CD4-positive, alpha-beta memory T cell (primary cell): Measurements from ENCODE around the gene PCDHGA2. TPM values are rescaled to one million over a fixed set of nuclear protein-coding genes. Genes with fewer than 3 reads are reported as not detected.
"Not testable (repeated sequence)": the region's sequence is repeated elsewhere in the genome, so short reads cannot be mapped to it uniquely, and the experiment has no call there.

Experiments used
- CTCF ChIA-PET: fragments of 350-600 bp; sonication (Branson Sonifier 250); formaldehyde crosslinking; loops from one replicate; lab custom pipeline; 2021; ENCODE audit warnings: inconsistent platforms; ENCODE audit not compliant: partially characterized antibody; lab: Charles Lee
- POLR2A ChIA-PET: fragments of 350-600 bp; sonication (Branson Sonifier 250); formaldehyde crosslinking; loops from one replicate; lab custom pipeline; 2021; ENCODE audit not compliant: partially characterized antibody; lab: Charles Lee
- DNase-seq, 5 donors: peaks; one replicate each; pipeline versions ENCODE4 v3.0.0 to v3.0.0-alpha.2; 2020 to 2022; ENCODE audit warnings: mixed read lengths in 1 of 5
- H3K27ac ChIP-seq: one replicate; pipeline ENCODE4 v1.7.0; 2013; ENCODE audit warnings: low read depth, low read length
- H3K27me3 ChIP-seq: 2 replicates; pipeline ENCODE4 v1.7.0; 2013; ENCODE audit warnings: mild to moderate bottlenecking, low read length, moderate library complexity; ENCODE audit not compliant: insufficient read depth
- H3K36me3 ChIP-seq: 2 replicates; pipeline ENCODE4 v1.7.0; 2013; ENCODE audit warnings: mild to moderate bottlenecking, low read length, moderate library complexity; ENCODE audit not compliant: insufficient read depth
- H3K4me1 ChIP-seq: 2 replicates; pipeline ENCODE4 v1.7.0; 2013; ENCODE audit warnings: mild to moderate bottlenecking, low read length, moderate library complexity; ENCODE audit not compliant: insufficient read depth
- H3K4me3 ChIP-seq, 2 donors: one replicate each; pipeline ENCODE4 v1.7.0; 2013; ENCODE audit warnings: low read length in 2 of 2, mild to moderate bottlenecking in 1 of 2
- H3K9me3 ChIP-seq, 2 donors: one replicate each; pipeline ENCODE4 v1.7.0; 2013; ENCODE audit warnings: low read length in 2 of 2, control low read depth in 1 of 2; ENCODE audit not compliant: control insufficient read depth in 1 of 2
- H3K27ac Mint-ChIP-seq, 7 donors: one replicate each; pipeline ENCODE4 v1.8.0; 2020 to 2021; ENCODE audit warnings: mixed read lengths in 7 of 7, mild to moderate bottlenecking in 6 of 7, inconsistent platforms in 3 of 7, moderate library complexity in 3 of 7
- H3K27me3 Mint-ChIP-seq, 2 donors: one replicate each; pipeline ENCODE4 v1.8.0; 2020 to 2021; ENCODE audit warnings: mixed read lengths in 2 of 2
- H3K36me3 Mint-ChIP-seq, 2 donors: one replicate each; pipeline ENCODE4 v1.8.0; 2020 to 2021; ENCODE audit warnings: mixed read lengths in 2 of 2, inconsistent platforms in 1 of 2, mild to moderate bottlenecking in 1 of 2
- H3K4me1 Mint-ChIP-seq, 4 donors: one replicate each; pipeline ENCODE4 v1.8.0; 2020 to 2021; ENCODE audit warnings: mixed read lengths in 4 of 4, mild to moderate bottlenecking in 1 of 4
- H3K4me3 Mint-ChIP-seq, 8 donors: one replicate each; pipeline ENCODE4 v1.8.0; 2020 to 2021; ENCODE audit warnings: mixed read lengths in 8 of 8, mild to moderate bottlenecking in 7 of 8, moderate library complexity in 6 of 8, inconsistent platforms in 3 of 8
- H3K9me3 Mint-ChIP-seq, 8 donors: one replicate each; pipeline ENCODE4 v1.8.0; 2020 to 2021; ENCODE audit warnings: mixed read lengths in 8 of 8, mild to moderate bottlenecking in 5 of 8, inconsistent platforms in 3 of 8, moderate library complexity in 1 of 8
- intact Hi-C: fragments of 100-400 bp; cut with micrococcal nuclease; formaldehyde crosslinking; loops from one replicate; pipeline ENCODE4 v1.15.1; 2023
- polyA plus RNA-seq, 2 donors: library from polyadenylated mRNA; unstranded; fragments of 300-500 nt; fragmentation: Illumina TruSeq; gene quantifications; one replicate each; pipeline ENCODE4 v1.2.3, GENCODE V29; 2021
- total RNA-seq, 2 experiments: library from RNA; stranded (reverse); gene quantifications; one replicate each; pipeline ENCODE4 v1.2.3, GENCODE V29; 2021

PCDHGA2 gene
- total and polyA plus RNA-seq, 4 experiments from 2014 or later, result 0.19 to 0.23 TPM; not detected in 2

GRCh38 chr5:141375444-141376155 is 37.0 kb downstream of the PCDHGA2 start:
- H3K4me3 Mint-ChIP-seq, H3K27me3 ChIP-seq, H3K4me1 Mint-ChIP-seq, H3K4me3 ChIP-seq, H3K27ac ChIP-seq, intact Hi-C loops, H3K27ac Mint-ChIP-seq, H3K4me1 ChIP-seq, H3K36me3 ChIP-seq, H3K9me3 ChIP-seq, POLR2A ChIA-PET, H3K36me3 Mint-ChIP-seq, DNase-seq: not testable (repeated sequence)
- H3K9me3 Mint-ChIP-seq, result peaks cover 2 to 80% (median 55%) of the 10 kb centered on the region in 8 donors
- CTCF ChIA-PET, result interaction anchor here (1.5 to 2.2 kb wide), 2 partner anchors 148 to 191 kb away, joined by 4 to 8 read pairs; no protein-coding TSS in a partner anchor
- H3K27me3 Mint-ChIP-seq, result peaks cover 32% of the 10 kb centered on the region in 2 donors

- H3K27ac ChIP-seq, result no peak within 1 kb of the TSS
- peaks cover 19% of the 10 kb centered on the region for H3K27me3 ChIP-seq
- H3K4me3 Mint-ChIP-seq, result peak within 1 kb of the TSS; percentile 36 to 81 (median 66)
- no peak within 1 kb of the TSS for H3K27ac Mint-ChIP-seq
- no peaks in the 10 kb centered on the region for H3K4me1 ChIP-seq
- peaks cover 0 to 3% of the 10 kb centered on the region in 2 donors for H3K9me3 ChIP-seq
- H3K4me1 Mint-ChIP-seq, result peaks cover 0 to 2% (median 0%) of the 10 kb centered on the region in 4 donors
- intact Hi-C loops, result no loop called here
- H3K9me3 Mint-ChIP-seq, result peaks cover 2 to 82% (median 54%) of the 10 kb centered on the region in 8 donors
- H3K4me3 ChIP-seq, result peak within 1 kb of the TSS in 1 of 2 donors; percentile 23
- H3K36me3 ChIP-seq, result no peaks in the 10 kb centered on the region
- H3K27me3 Mint-ChIP-seq, result peaks cover 40 to 45% of the 10 kb centered on the region in 2 donors
- ChIA-PET CTCF (no interaction called here), POLR2A (no interaction called here)
- H3K36me3 Mint-ChIP-seq, result peaks cover 3 to 6% of the 10 kb centered on the region in 2 donors
- no peak for DNase-seq
These were observed 44.1 kb downstream of the PCDHGA2 start, which contains the start of gene PCDHGA7 for GRCh38 chr5:141382469-141383294. PCDHGA7 (plus strand) TSS chr5:141382742; CDS start chr5:141382900, 158 bp downstream.

- no peak for DNase-seq
- peaks cover 0 to 3% of the 10 kb centered on the region in 2 donors for H3K9me3 ChIP-seq
- POLR2A ChIA-PET, result no interaction called here
- Mint-ChIP-seq H3K36me3 (peaks cover 3 to 6% of the 10 kb centered on the region in 2 donors), H3K9me3 (peaks cover 2 to 84% (median 55%) of the 10 kb centered on the region in 8 donors), H3K27ac (no peak overlapping the region), H3K4me1 (peaks cover 0 to 2% (median under 1%) of the 10 kb centered on the region in 4 donors), H3K27me3 (peaks cover 42 to 47% of the 10 kb centered on the region in 2 donors), H3K4me3 (peak overlapping the region in 2 of 8 donors; percentile 24 to 72)
- H3K4me1 ChIP-seq, result no peaks in the 10 kb centered on the region
- peaks cover 19% of the 10 kb centered on the region for H3K27me3 ChIP-seq
- intact Hi-C loops, result no loop called here
- CTCF ChIA-PET, result no interaction called here
- H3K36me3 ChIP-seq, result no peaks in the 10 kb centered on the region
- no peak overlapping the region for H3K4me3 ChIP-seq
- H3K27ac ChIP-seq, result no peak overlapping the region
These were observed 44.8 kb downstream of the PCDHGA2 start for GRCh38 chr5:141383345-141383744.

- no peak overlapping the region for H3K4me3 Mint-ChIP-seq
- peaks cover 22% of the 10 kb centered on the region for H3K27me3 ChIP-seq
- intact Hi-C loops, result no loop called here
- H3K9me3 ChIP-seq, result peaks cover 0 to 3% of the 10 kb centered on the region in 2 donors
- H3K27ac ChIP-seq, result no peak overlapping the region
- H3K27ac Mint-ChIP-seq, result no peak overlapping the region
- H3K9me3 Mint-ChIP-seq, result peaks cover 4 to 82% (median 63%) of the 10 kb centered on the region in 8 donors
- peaks cover 3 to 13% of the 10 kb centered on the region in 2 donors for H3K36me3 Mint-ChIP-seq
- peaks cover 0 to 4% (median 1%) of the 10 kb centered on the region in 4 donors for H3K4me1 Mint-ChIP-seq
- H3K4me3 ChIP-seq, result no peak overlapping the region
- no peaks in the 10 kb centered on the region for H3K4me1 ChIP-seq
- no peaks in the 10 kb centered on the region for H3K36me3 ChIP-seq
- CTCF ChIA-PET, result interaction anchor here (1.1 kb wide), 1 partner anchor 173 kb away, joined by 3 read pairs; no protein-coding TSS in a partner anchor
- H3K27me3 Mint-ChIP-seq, result peaks cover 42 to 52% of the 10 kb centered on the region in 2 donors
- POLR2A ChIA-PET, result no interaction called here
- DNase-seq, result no peak
These were observed 46.1 kb downstream of the PCDHGA2 start for GRCh38 chr5:141384471-141385267.

- H3K4me3 ChIP-seq, POLR2A ChIA-PET, H3K27ac ChIP-seq, H3K4me1 ChIP-seq, H3K4me1 Mint-ChIP-seq, H3K36me3 ChIP-seq, H3K9me3 ChIP-seq, intact Hi-C loops: not testable (repeated sequence)
- peaks cover 46 to 52% of the 10 kb centered on the region in 2 donors for H3K27me3 Mint-ChIP-seq
- DNase-seq, result peak in 1 of 5 donors; percentile 21
- peak within 1 kb of the TSS in 6 of 8 donors; percentile 15 to 62 (median 40) for H3K4me3 Mint-ChIP-seq
- H3K36me3 Mint-ChIP-seq, result peaks cover 0 to 13% of the 10 kb centered on the region in 2 donors
- CTCF ChIA-PET, result interaction anchor here (0.8 kb wide), 1 partner anchor 17 kb away, joined by 4 read pairs; the partner anchor contains the start of gene PCDHGB3
- peak within 1 kb of the TSS in 2 of 7 donors; percentile 37 to 38 for H3K27ac Mint-ChIP-seq
- peaks cover 6 to 85% (median 68%) of the 10 kb centered on the region in 8 donors for H3K9me3 Mint-ChIP-seq
- peaks cover 25% of the 10 kb centered on the region for H3K27me3 ChIP-seq
These were observed 49.2 kb downstream of the PCDHGA2 start, which contains the start of gene PCDHGB4 for GRCh38 chr5:141387557-141388311. PCDHGB4 (plus strand) TSS chr5:141387698; CDS start chr5:141387885, 187 bp downstream.

GRCh38 chr5:141388661-141389060 is 50.1 kb downstream of the PCDHGA2 start:
- Histone ChIP-seq H3K36me3 (no peaks in the 10 kb centered on the region), H3K4me1 (no peaks in the 10 kb centered on the region), H3K4me3 (no peak overlapping the region), H3K27me3 (peaks cover 17% of the 10 kb centered on the region), H3K27ac (no peak overlapping the region), H3K9me3 (peaks cover 0 to under 1% of the 10 kb centered on the region in 2 donors)
- H3K27me3 Mint-ChIP-seq, result peaks cover 41 to 52% of the 10 kb centered on the region in 2 donors
- peak overlapping the region in 1 of 8 donors; percentile 15 for H3K4me3 Mint-ChIP-seq
- H3K27ac Mint-ChIP-seq, result peak overlapping the region in 2 of 7 donors; percentile 37 to 38
- H3K36me3 Mint-ChIP-seq, result peaks cover 3 to 10% of the 10 kb centered on the region in 2 donors
- CTCF ChIA-PET, result no interaction called here
- H3K9me3 Mint-ChIP-seq, result peaks cover 7 to 85% (median 72%) of the 10 kb centered on the region in 8 donors
- POLR2A ChIA-PET, result no interaction called here
- peaks cover 0 to 4% (median 3%) of the 10 kb centered on the region in 4 donors for H3K4me1 Mint-ChIP-seq
- DNase-seq, result no peak
- intact Hi-C loops, result no loop called here
